ENCODE results near the gene ZNF557. TPM values are rescaled to one million over a fixed set of nuclear protein-coding genes. Genes with fewer than 3 reads are reported as not detected.
"Not testable (repeated sequence)": the region's sequence is repeated elsewhere in the genome, so short reads cannot be mapped to it uniquely, and the experiment has no call there.

The ZNF557 gene
- total RNA-seq = 10 to 100 TPM in 1 of 4 donors, 1 to 10 TPM in 3; 3.7 to 10.1 (median 6.8) TPM

GRCh38 chr19:7069042-7069903, at the start of gene ZNF557:
ZNF557 (plus strand) TSS chr19:7069703; CDS start chr19:7075075, 5,372 bp downstream.
- Histone ChIP-seq H3K4me3 (peak within 1 kb of the TSS; percentile 80 to 98 (median 88)), H3K4me1 (peaks cover 6 to 15% (median 7%) of the 10 kb centered on the region in 3 donors), H3K36me3 (peaks cover 0 to 38% (median 20%) of the 10 kb centered on the region in 3 donors), H3K9me3 (no peaks in the 10 kb centered on the region), H3K27me3 (no peaks in the 10 kb centered on the region), H3K27ac (peak within 1 kb of the TSS; percentile 84 to 90 (median 87))
- TF ChIP-seq CTCF (IDR thresholded peaks at IDR 0.05) (peak in 2 of 6 experiments; percentile 2 to 11), POLR2A (IDR thresholded peaks at IDR 0.05) (peak in 3 of 4 donors; percentile 10 to 66 (median 38))
- intact Hi-C loops (cut with DNase I) = no loop called here
- 1 to 8% methylated on average over 7 to 13 of the region's 56 CpGs for WGBS, 2 donors
- DNase-seq = peak; percentile 97

GRCh38 chr19:7021331-7021730, 48.2 kb upstream of the ZNF557 start, which contains the start of gene MBD3L2B:
MBD3L2B (minus strand) TSS chr19:7021431; CDS start chr19:7021397, 34 bp downstream.
- H3K27me3 ChIP-seq; H3K9me3 ChIP-seq; H3K4me3 ChIP-seq; H3K27ac ChIP-seq; intact Hi-C loops (cut with DNase I); H3K36me3 ChIP-seq; H3K4me1 ChIP-seq; DNase-seq: not testable (repeated sequence)
- no CpG with 5 or more reads among the region's 6 CpGs for WGBS, 2 donors

- H3K4me3 ChIP-seq; DNase-seq; H3K9me3 ChIP-seq; intact Hi-C loops (cut with DNase I); H3K4me1 ChIP-seq; H3K27ac ChIP-seq; H3K27me3 ChIP-seq; H3K36me3 ChIP-seq: not testable (repeated sequence)
- WGBS, 2 donors = no CpG with 5 or more reads among the region's 1 CpG
Measured at GRCh38 chr19:7028790-7029189, 40.7 kb upstream of the ZNF557 start.

- H3K36me3 ChIP-seq; H3K4me1 ChIP-seq; H3K4me3 ChIP-seq; H3K27ac ChIP-seq; DNase-seq; H3K9me3 ChIP-seq; H3K27me3 ChIP-seq; intact Hi-C loops (cut with DNase I): not testable (repeated sequence)
- no CpG with 5 or more reads among the region's 9 CpGs for WGBS, 2 donors
Measured at GRCh38 chr19:7030278-7030677, 39.2 kb upstream of the ZNF557 start, which contains the start of gene MBD3L5. MBD3L5 (plus strand) TSS chr19:7030578; CDS start chr19:7030612, 34 bp downstream.

GRCh38 chr19:7040079-7040478, 29.4 kb upstream of the ZNF557 start, which contains the start of gene MBD3L4:
MBD3L4 (minus strand) TSS chr19:7040179; CDS start chr19:7040144, 35 bp downstream.
- H3K4me1 ChIP-seq; H3K27me3 ChIP-seq; H3K36me3 ChIP-seq; intact Hi-C loops (cut with DNase I); H3K27ac ChIP-seq; DNase-seq; H3K9me3 ChIP-seq; H3K4me3 ChIP-seq: not testable (repeated sequence)
- 100% methylated on average over 1 of the region's 9 CpGs; no CpG with 5 or more reads in 1 of the 2 donors for WGBS, 2 donors

- H3K9me3 ChIP-seq; H3K36me3 ChIP-seq; H3K4me3 ChIP-seq; H3K27me3 ChIP-seq; DNase-seq; intact Hi-C loops (cut with DNase I); H3K27ac ChIP-seq; H3K4me1 ChIP-seq: not testable (repeated sequence)
- no CpG with 5 or more reads among the region's 2 CpGs for whole genome bisulfite sequencing, 2 donors
Measured at GRCh38 chr19:7041563-7041962, 27.9 kb upstream of the ZNF557 start.

- H3K27me3 ChIP-seq; H3K9me3 ChIP-seq; H3K36me3 ChIP-seq; DNase-seq; H3K27ac ChIP-seq; intact Hi-C loops (cut with DNase I); H3K4me1 ChIP-seq; H3K4me3 ChIP-seq: not testable (repeated sequence)
- WGBS, 2 donors = no CpG with 5 or more reads among the region's 7 CpGs
Measured at GRCh38 chr19:7049021-7049420, 20.5 kb upstream of the ZNF557 start, which contains the start of gene MBD3L2. MBD3L2 (plus strand) TSS chr19:7049321; CDS start chr19:7049374, 53 bp downstream.

GRCh38 chr19:7051421-7051820, 18.1 kb upstream of the ZNF557 start:
- H3K27me3 ChIP-seq; H3K27ac ChIP-seq; H3K9me3 ChIP-seq; DNase-seq; H3K4me1 ChIP-seq; H3K4me3 ChIP-seq; intact Hi-C loops (cut with DNase I); H3K36me3 ChIP-seq: not testable (repeated sequence)
- 100% methylated on average over 2 of the region's 5 CpGs; no CpG with 5 or more reads in 1 of the 2 donors for WGBS, 2 donors

GRCh38 chr19:7052896-7053295, 16.6 kb upstream of the ZNF557 start:
- H3K4me1 ChIP-seq; DNase-seq; H3K4me3 ChIP-seq; H3K36me3 ChIP-seq; intact Hi-C loops (cut with DNase I); H3K27me3 ChIP-seq; H3K9me3 ChIP-seq; H3K27ac ChIP-seq: not testable (repeated sequence)
- 91 to 94% methylated on average over 7 of the region's 7 CpGs for WGBS, 2 donors

GRCh38 chr19:7054635-7055368, 14.7 kb upstream of the ZNF557 start:
- H3K4me3 ChIP-seq; intact Hi-C loops (cut with DNase I); DNase-seq; H3K27me3 ChIP-seq; H3K36me3 ChIP-seq; H3K9me3 ChIP-seq; H3K27ac ChIP-seq; H3K4me1 ChIP-seq: not testable (repeated sequence)
- 93 to 99% methylated on average over 7 to 12 of the region's 14 CpGs for WGBS, 2 donors

GRCh38 chr19:7055679-7056078, 13.8 kb upstream of the ZNF557 start:
- H3K9me3 ChIP-seq; H3K27me3 ChIP-seq; H3K27ac ChIP-seq; H3K4me3 ChIP-seq; H3K4me1 ChIP-seq; DNase-seq; H3K36me3 ChIP-seq; intact Hi-C loops (cut with DNase I): not testable (repeated sequence)
- 86 to 93% methylated on average over 9 to 11 of the region's 14 CpGs for WGBS, 2 donors

All from esophagus squamous epithelium (tissue), 5 donors.